Stomach (tissue), 4 donors: ENCODE measurements around the gene NOL12.

Source experiments
- CTCF ChIP-seq, 7 experiments: fragments of 450-650 bp in 4 of 7; fragments of 200-600 bp in 3 of 7; sonication (generic) in 3 of 7; IDR thresholded peaks; one replicate each; pipeline ENCODE4 v1.5.1; 2016 to 2019; ENCODE audit warnings: antibody characterized with exemption in 7 of 7, control low read depth in 2 of 7, mild to moderate bottlenecking in 1 of 7
- EP300 ChIP-seq: sonication (generic); formaldehyde crosslinking; IDR thresholded peaks from one replicate; pipeline ENCODE4 v1.6.1; 2017; ENCODE audit warnings: antibody characterized with exemption
- POLR2A ChIP-seq, 4 donors: fragments of 450-650 bp; IDR thresholded peaks; one replicate each; pipeline ENCODE4 v1.6.1; 2016; ENCODE audit warnings: antibody characterized with exemption in 4 of 4, control low read depth in 2 of 4, mild to moderate bottlenecking in 1 of 4, moderate library complexity in 1 of 4
- POLR2AphosphoS5 ChIP-seq, 3 donors: sonication (generic); formaldehyde crosslinking; IDR thresholded peaks; one replicate each; pipeline ENCODE4 v1.6.1; 2016; ENCODE audit warnings: antibody characterized with exemption in 3 of 3

DNA sequence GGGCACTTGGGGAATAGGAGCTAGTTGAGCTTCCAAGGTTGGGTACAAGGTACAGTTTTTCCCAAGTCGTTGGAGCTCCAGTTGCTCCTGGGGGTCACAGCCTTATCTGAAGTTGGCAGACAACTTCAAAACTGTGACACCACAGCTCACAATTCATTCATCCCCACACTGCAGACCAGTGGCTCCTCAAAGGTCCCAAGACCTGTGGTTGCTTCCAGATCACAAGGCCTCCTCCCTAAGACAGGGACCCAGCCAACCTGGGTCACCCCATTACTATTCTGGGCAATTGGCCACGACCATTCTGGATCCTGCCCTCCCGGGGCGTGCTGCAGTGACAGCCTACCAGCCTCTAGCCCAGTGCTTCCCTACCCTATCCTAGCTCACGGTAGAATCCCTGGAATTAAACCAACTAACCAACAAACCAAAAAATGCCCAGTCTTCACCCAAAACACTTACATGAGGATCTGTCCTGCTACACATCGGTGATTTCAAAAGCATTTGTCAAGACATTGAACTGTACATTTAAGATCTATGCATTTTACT, 28.5 kb upstream of the NOL12 start:
- TF ChIP-seq CTCF (IDR thresholded peaks at IDR 0.05) (no peak), POLR2A (IDR thresholded peaks at IDR 0.05) (no peak), EP300 (no peak), POLR2AphosphoS5 (IDR thresholded peaks at IDR 0.05) (no peak)
